GM21786 (cell line): ENCODE results near the gene TMEM208.

Experiments used
- ATAC-seq: cut with Tn5 transposase; IDR thresholded peaks from one replicate; pipeline ENCODE4 v1.9.1; 2021; ENCODE audit not compliant: unreplicated experiment

Gene TMEM208

GRCh38 chr16:67226804-67227566, at the start of gene TMEM208:
Gene TMEM208, plus strand, starts transcription at chr16:67227130. Its CDS starts 89 bp downstream, at chr16:67227219.
- peak; percentile 93 for ATAC-seq

GRCh38 chr16:67177743-67178699, 48.9 kb upstream of the TMEM208 start:
- no peak for ATAC-seq

- no peak for ATAC-seq
Measured at GRCh38 chr16:67179421-67180080, 47.4 kb upstream of the TMEM208 start.

GRCh38 chr16:67180166-67180565, 46.8 kb upstream of the TMEM208 start:
- no peak for ATAC-seq

- ATAC-seq: no peak
Measured at GRCh38 chr16:67181346-67181745, 45.6 kb upstream of the TMEM208 start.

GRCh38 chr16:67182288-67182687, 44.6 kb upstream of the TMEM208 start:
- ATAC-seq: no peak

GRCh38 chr16:67183284-67183626, 43.7 kb upstream of the TMEM208 start:
- no peak for ATAC-seq

- peak; percentile 94 for ATAC-seq
Measured at GRCh38 chr16:67183627-67184452, 43.1 kb upstream of the TMEM208 start, which contains the start of gene MATCAP1. Gene MATCAP1, minus strand, starts transcription at chr16:67183963. Its CDS starts 3,353 bp downstream, at chr16:67180610.

- no peak for ATAC-seq
Measured at GRCh38 chr16:67184453-67184994, 42.4 kb upstream of the TMEM208 start.

- ATAC-seq: peak; percentile 20
Measured at GRCh38 chr16:67184995-67185650, 41.8 kb upstream of the TMEM208 start.

GRCh38 chr16:67185651-67186134, 41.2 kb upstream of the TMEM208 start:
- ATAC-seq: no peak

GRCh38 chr16:67186550-67186950, 40.4 kb upstream of the TMEM208 start:
- ATAC-seq: no peak

- ATAC-seq: no peak
Measured at GRCh38 chr16:67187175-67187890, 39.6 kb upstream of the TMEM208 start.

GRCh38 chr16:67188323-67188722, 38.6 kb upstream of the TMEM208 start:
- no peak for ATAC-seq

- ATAC-seq: no peak
Measured at GRCh38 chr16:67188798-67189197, 38.1 kb upstream of the TMEM208 start.

- ATAC-seq: no peak
Measured at GRCh38 chr16:67190041-67190440, 36.9 kb upstream of the TMEM208 start, which contains the start of gene EXOC3L1. Gene EXOC3L1, minus strand, starts transcription at chr16:67190136. Its CDS starts 460 bp downstream, at chr16:67189676.

- no peak for ATAC-seq
Measured at GRCh38 chr16:67190448-67191399, 36.2 kb upstream of the TMEM208 start.
